Stimulated activated CD8-positive, alpha-beta memory T cell treated with anti-CD3 and anti-CD28 coated beads, Interleukin-4, amount 100 ng/mL, for 4 hours (primary cell): Measurements from ENCODE around the gene ADAMTS2.

ENCODE experiments used
- DNase-seq, 2 donors: peaks; one replicate each; pipeline ENCODE4 v3.0.0-alpha.2; 2020; ENCODE audit warnings: low read depth in 2 of 2, low spot score in 1 of 2

ADAMTS2 gene

DNA sequence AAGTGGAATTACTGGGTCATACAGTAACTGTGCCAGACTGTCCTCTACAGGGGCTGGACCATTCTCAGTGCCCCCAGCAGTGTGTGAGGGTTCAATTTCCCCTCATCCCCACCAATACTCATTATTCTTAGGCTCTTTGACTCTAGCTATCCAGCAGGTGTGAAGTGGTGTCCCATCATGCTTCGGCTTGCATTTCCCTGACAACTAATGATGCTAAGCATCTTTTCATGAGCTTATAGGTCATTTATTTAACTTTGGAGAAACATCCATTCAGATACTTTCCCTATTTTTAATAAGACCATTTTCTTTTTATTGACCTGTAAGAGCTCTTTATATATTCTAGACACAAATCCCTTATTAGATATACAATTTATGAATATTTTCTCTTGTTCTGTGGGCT, 63.6 kb downstream of the ADAMTS2 start:
- no peak for DNase-seq

DNA sequence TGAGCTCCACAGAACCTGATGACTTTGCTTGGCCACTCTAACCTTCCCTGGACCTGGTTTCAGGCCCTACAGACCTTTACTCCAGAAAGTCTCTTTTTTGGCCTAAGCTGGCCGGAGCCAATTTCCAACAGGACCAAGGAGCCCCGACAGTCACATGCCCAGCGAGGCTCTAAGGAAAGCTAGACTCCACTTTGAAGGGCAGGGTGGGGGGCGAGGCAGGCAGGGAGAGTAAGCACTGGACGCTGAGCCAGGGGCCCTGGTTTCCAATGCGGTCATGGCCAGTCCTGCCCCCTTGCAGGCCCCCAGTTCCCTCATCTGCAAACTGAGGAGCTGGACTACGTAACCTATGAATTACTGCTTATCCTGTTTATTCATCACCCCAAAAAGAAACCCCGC, 65.2 kb downstream of the ADAMTS2 start:
- no peak for DNase-seq

- DNase-seq = no peak
Measured at GRCh38 chr5:179279347-179280094, 65.7 kb downstream of the ADAMTS2 start.

- DNase-seq = no peak
Measured at GRCh38 chr5:179278546-179278945, 66.7 kb downstream of the ADAMTS2 start.

GRCh38 chr5:179278119-179278518, 67.1 kb downstream of the ADAMTS2 start:
- no peak for DNase-seq

- no peak for DNase-seq
Measured at GRCh38 chr5:179276838-179277395, 68.3 kb downstream of the ADAMTS2 start.

DNA sequence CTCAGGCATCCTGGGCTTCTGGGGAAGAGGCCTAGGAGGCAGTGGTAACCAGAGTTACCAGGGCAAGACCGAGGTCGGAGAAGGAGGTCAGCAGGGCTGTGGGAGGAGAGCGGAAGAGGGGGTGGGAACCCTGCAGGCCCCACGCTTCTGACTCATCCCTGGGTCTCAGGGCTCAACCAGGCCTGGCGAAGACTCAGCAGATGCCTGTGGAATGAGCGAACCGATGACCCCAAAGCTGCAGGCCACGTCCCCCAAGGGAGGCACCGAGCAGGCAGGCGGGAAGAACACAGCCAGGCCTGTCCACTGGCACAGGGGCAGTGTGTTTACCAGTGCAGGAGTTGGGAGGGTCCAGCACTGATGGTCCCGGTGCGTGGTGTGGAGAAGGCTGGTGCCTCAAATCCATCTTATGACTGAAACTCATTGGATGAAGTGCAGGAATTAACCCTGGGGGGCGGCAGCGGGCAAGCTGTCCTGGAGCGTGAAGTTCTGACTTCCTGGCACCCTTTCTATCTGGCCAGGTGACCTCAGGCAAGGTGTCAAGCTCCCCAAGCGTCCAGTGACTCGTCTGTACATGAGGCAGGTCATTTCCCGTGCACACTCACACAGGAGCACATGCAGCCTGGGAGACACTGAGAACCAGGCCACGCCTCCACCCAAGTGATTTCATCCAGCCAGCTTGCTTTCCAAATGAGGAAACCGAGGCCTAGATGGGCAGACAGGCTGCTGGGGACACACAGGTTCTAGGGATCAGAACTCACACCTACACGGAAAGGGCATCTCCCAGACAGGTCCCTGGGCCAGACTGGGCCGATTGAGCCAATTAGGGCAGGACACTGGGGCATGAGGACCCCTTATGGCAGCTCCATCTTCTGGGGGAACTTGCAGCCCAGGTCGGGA, 69.1 kb downstream of the ADAMTS2 start:
- no peak for DNase-seq

- DNase-seq = no peak
Measured at GRCh38 chr5:179275381-179275878, 69.8 kb downstream of the ADAMTS2 start.

GRCh38 chr5:179274321-179275315, 70.6 kb downstream of the ADAMTS2 start:
- no peak for DNase-seq

DNA sequence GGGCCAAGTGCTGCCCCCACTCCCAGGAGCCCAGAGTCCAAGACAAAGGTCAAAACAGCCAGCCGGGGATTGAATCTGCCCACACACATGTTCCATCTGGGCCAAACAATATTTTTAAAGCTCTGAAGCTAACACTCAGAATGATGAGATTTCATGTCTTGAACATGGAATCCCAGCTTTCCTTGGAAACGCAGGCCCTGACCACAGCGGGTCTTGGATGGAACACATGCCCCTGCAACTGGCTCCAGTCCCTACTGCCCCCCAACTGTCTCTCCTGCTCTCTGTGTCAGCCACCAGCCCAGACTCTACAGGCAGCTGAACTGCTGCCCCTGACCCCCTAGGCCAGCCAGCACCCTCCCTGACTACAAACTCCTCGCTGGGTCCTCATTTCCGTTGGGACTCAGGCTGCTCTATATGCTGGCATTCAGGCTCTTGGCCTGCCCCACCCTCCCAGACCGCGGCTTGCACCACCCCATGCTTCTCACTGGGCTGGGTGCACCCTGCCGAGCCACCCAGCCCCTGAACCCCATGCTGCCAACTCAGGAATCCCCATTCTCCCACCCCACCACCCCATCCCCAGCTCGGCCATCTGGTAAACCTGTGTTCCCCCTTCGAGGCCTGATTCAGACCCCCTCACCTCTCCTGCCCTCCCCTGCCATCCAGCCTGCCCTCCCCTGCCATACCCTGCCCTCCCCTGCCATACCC, 71.7 kb downstream of the ADAMTS2 start:
- DNase-seq = no peak

DNA sequence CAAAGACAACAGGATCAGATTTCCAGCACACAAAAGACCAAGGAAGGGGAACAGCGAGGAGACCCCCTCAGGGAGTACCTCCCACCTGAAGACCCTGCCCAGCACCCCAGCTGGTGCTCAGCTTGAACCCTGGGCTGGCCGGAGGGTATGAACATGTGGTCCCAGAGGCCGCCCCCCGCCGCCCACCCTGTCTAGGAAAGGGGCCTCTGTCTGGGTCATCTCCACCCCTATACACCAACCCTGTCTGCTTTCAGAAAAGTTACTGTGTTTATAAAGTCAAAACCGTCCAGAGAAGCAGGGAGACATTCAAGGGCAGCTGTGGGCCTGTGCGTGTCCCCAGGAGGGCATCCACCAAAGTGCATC, 72.2 kb downstream of the ADAMTS2 start:
- DNase-seq = no peak

DNA sequence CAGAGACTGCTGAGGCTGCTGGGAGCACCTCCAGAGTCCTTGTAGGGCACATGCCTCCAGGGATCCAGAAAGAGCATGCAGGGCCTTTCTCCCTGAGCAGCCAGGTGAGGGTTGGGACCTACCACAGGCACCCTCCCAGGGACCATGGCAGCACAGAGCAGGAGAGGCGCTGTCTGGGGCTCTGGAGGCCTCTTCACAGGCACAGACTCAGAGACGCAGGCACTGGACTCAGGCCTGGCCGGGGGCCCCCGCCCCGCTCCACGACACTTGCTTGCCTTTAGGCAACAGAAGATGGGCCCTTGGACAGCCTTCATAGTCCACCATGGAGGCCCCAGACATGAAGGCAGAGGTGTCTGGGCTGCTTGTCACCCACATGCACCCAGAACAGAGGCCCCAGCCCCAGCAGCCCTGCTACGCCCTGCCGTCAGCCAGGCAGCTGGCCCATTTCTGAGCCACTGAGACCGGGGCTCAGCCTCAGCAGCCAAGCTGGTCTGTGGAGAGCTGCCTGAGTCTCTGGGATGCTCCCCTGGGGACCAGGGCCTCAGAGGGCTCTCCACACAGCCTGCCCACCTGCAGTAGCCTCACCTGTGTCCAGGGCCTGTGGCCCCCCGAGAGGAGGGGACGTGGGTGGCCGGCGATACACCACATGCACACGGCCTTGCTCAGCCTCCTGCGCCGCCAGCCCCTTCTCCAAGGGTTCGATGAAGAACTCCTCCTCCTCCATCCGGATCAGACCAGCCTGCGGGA, 72.8 kb downstream of the ADAMTS2 start:
- DNase-seq = no peak

- no peak for DNase-seq
Measured at GRCh38 chr5:179271821-179272325, 73.4 kb downstream of the ADAMTS2 start.

DNA sequence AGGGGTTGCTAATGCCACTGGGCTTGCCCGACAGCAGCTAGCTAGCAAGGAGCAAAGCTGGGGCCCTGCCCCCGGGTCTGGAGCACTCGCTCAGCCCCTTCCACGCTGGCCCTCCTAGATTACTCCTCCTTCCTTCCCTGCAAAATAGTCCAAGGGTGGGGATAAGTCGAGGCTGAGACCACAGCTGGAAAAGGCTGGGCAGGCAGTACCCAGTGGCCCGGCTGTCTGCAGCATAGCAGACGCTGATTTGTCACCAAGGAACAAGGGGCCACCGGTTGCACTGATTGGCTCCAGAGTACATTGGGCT, 73.9 kb downstream of the ADAMTS2 start:
- no peak for DNase-seq

GRCh38 chr5:179270581-179271427, 74.5 kb downstream of the ADAMTS2 start:
- DNase-seq = no peak

DNA sequence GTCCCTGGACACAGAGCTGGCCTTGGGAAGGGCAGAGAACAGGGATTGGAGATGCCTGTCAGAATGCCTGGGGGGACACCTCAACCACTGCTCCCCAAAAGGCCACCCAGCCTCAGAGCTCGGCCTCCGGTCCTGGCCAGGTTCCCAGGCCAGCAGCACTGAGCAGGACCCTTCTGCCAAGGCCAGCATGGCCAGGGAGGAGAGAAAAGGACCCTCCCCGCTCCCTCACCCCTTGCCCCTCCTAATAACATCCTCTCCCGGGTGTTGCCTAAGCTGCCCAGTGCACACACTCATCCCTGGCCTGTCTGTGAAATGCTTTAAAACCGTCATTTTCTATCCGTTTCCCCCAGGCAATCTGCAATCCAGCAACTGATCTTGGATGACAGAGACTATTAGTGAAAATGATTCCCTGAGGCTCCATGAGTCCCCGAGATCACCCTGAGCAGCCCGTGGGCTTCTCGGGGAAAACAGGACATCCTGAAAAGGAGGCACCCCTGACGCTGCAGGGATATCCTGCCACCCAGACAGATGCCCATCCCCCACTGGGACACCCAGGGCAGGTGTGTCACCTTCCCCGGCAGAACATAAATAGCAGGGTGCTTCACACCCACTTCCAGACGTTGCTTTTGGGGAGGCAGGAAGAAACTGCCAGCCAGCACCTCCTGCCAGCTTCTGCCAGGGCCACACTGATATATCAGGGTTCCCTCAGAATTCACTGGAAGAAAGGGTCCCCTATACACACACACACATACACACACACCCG, 75.3 kb downstream of the ADAMTS2 start:
- no peak for DNase-seq

DNA sequence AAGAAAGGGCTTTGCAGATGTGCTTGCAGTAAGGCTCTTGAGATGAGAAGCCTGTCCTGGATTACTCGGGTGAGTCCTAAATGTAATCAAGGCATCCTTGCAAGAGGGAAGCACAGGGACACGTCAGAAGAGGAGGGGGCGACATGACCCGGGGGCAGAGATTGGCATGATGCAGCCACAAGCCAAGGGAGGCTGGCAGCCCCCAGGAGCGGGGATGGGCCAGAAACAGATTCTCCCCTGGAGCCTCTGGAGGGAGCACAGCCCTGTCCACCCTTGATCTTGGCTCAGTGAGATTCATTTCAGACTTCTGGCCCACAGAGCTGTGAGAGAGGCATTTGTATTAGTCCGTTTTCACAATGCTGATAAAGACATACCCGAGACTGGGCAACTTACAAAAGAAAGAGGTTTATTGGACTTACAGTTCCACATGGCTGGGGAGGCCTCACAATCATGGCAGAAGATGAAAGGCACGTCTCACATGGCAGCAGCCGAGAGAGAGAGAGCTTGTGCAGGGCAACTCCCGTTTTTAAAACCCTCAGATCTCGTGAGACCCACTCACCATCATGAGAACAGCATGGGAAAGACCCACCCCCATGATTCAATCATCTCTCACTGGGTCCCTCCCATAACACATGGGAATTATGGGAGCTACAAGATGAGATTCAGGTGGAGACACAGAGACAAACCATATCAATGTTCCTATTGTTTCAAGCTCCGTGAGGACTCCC, 76.1 kb downstream of the ADAMTS2 start:
- no peak for DNase-seq
